Measurements from ENCODE around the gene CLEC18B.
"Not testable (repeated sequence)": the region's sequence is repeated elsewhere in the genome, so short reads cannot be mapped to it uniquely, and the experiment has no call there.

Gene CLEC18B

DNA sequence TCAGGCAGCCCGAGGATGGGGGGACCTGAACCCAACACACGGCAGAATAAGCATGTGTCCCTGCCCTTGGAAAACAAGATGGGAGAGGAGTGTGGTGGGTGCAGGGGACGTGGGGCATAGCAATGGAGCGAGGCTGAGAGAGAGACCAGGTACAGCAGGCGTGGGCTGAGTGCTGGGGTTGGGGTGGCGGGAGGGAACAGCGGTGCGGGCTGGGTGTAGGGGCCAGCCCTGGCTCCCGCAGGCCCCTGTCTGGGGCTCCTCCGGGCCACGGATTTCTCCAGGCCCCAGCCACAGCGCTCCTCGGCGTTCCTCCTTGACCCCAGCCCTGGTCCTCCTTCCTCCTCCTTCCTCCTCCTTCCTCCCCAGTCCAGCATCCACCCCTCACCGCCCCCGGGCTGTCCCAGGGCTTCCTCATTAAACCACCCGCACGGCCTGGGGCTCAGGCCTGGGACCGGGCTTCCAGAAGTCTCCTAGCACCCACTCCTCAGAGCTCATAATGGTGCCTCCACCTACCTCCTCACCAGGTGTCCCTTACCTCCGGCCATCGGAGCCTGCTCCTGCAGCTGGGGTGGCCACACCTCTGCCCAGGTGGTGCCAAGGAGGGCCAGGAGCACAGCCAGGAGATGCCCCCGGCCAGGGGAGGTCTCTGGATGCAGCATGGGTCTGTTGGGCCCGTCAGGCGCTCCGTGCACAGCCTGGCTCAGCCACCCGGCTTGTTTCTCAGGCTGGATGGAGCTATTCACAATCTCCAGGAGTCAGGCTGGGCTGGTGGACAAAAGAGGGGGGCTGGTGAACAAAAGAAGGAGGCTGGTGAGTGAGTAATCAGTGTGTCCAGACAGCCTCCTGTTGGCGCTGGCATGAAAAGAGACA lies at the start of gene CLEC18B:
Gene CLEC18B (minus strand): TSS at position 867 of the 870 bp plus-strand sequence. CDS start 208 bp downstream, at position 659.
- not testable (repeated sequence) for DNase-seq (ENCODE audit: low read depth in 3 of 3)

DNA sequence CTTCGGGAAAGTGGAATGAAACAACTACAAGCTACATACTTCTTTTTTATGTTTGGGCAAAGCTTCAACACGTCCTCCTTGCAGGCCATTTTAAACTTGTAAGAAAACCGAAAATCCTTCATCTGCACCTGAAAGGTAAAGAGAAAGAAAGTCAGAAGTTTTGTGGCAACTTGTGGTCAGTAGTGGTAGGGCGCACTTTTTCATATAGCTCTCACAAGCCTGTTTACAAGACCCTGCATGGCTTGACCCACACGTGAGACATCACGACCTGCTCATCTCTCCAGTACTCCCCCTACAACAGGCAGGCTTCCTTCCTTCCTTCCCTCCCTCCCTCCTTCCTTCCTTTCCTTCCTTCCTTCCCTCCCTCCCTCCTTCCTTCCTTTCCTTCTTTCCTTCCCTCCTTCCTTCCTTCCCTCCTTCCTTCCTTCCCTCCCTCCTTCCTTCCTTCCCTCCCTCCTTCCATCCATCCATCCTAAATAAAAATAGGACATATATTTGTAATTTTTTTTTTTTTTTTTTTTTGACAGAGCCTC lies 48.7 kb upstream of the CLEC18B start:
- DNase-seq (ENCODE audit: low read depth in 3 of 3): no peak

DNA sequence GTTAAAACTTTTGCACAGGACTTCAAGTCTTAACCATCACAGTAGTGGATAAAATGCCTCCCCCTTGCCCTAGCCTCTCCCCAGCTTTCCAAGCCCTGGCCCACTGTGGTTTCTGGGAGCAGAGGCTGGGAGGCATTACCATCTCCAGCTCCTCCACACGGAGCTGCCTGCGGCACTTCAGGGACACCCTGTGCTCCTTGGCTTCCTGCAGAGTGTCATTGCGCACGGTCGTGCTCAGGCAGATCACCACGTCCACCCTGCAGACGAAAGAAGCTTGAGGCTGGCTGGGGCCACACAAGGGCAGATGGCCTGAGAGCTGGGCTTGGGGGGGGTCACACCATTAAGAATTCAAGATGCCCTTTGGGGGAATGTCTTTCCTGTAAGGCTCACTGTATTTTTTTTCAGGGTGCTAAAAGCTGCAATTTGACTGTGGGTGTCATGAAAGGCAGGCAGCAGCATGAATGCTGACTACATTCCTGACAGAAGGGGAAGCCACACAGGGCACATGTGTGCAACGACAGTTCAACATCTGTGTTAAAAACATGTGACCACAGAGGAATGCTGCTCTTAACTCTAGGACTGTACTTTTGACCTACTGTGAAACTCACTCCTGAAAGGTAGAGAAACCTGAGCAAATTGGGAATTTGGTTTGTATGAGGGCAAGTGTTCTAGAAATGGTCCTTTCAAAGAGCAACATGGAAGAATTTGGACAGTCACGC lies 47.7 kb upstream of the CLEC18B start:
- DNase-seq (ENCODE audit: low read depth in 3 of 3): no peak

DNA sequence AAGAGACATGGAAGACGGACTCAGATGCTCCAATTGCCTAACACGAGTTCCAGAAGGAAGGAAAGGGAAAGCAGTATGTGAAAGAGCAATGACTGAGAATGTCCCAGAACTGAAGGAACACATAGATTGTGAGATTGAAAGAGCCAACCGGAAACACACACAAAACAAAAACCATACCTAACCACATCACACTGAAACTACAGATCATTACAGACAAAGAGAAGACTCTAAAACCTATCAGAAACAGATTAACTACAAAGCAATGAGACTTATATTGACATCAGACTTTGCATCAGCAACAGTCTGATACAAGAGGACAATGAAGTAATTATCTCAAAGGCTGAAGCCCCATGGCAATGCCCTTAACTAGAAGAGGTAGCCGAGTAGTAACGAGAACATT lies 45.6 kb upstream of the CLEC18B start:
- no peak for DNase-seq (ENCODE audit: low read depth in 3 of 3)

DNA sequence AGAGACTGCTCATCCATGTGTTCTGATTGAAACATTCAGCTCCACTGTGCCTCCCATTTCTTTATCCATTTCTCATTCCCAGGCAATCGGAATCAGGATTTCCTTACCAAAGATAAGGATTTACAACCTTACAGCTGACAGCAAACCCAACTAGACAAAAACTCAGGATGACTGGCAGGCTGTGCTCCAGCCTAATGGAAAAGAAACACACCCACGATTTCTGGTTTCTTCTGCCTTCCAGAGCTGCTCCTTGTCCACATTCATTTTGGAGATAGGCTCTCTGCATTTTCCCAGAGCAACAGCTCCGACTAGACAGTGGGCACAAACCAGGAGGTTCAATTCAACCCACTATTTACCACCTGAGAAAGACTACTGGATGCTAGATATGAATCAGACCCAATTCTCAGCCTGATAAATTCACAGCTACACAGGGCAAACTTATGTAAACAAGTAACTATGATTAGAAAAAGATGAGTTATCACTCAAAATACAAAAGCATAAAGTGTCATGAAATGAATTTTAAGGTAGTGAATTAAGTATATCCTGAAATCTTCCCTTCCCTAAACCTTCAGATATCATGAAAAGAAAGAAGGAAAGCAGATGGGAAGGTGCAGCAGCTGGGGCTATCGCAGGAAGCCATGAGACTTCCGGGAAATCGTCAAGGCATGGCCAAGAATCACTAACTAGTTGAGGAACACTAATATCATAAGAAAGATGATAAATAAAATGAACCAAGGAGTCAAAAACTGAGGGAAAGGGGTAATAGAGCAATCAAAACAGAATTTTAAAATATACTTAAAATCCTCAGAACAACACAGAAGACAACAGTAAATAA lies 44.8 kb upstream of the CLEC18B start:
- DNase-seq (ENCODE audit: low read depth in 3 of 3): no peak

DNA sequence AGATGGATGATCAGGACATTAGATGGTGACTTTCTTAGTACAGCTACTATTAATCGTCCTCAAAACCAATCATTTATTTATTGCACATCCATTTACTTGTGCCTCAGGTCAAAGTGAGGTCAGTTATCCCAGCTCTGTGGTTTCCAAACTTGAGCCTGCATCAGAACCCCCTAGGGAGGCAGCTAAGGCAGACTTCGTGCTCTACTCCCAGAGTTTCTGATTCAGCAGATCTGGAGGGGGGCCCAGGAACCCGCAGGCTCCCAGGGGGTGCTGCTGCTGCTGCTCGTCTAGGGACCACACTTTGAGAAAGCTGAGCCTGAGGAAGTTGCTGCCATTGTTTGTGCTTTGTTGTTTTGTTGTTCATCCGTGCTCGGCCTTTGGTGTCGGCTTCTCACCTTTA lies 44.0 kb upstream of the CLEC18B start:
- no peak for DNase-seq (ENCODE audit: low read depth in 3 of 3)

DNA sequence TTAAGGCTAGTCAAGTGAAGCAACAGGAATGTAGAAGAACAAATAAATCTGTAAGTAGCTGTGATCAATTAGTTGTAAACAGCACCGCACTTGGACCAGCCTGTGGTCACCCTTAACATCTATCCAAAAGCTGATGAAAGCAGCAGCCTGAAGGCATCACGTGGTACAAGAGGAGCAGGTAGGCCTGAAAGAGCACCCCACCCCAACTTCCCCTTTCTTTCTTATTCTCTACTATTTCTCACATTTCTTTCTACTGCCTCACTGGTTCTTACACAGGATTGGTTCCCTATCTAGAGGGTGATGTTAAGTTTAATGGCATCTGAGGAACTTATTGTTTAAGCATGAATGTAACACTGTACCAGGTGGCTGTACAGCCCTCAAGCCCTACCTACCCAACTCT lies 42.6 kb upstream of the CLEC18B start:
- DNase-seq (ENCODE audit: low read depth in 3 of 3): no peak

DNA sequence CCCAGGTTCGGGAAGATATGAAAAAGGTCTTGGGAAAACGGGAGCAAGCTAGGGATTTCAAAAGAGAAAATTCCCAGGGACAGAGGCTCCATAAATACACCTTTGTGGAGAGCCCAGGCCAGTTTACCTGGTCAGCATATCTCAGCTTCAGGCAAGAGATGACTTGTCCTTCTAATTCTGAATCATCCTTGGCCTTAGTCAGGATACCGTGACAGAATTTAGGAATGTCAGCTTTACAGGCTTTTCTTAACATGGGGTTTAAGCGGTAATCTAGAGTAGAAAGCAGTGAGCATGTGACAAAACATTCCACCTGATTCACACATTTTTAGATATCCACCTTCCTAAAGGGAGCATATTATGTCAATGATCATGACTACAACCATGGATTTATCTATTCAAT lies 41.1 kb upstream of the CLEC18B start:
- no peak for DNase-seq (ENCODE audit: low read depth in 3 of 3)

DNA sequence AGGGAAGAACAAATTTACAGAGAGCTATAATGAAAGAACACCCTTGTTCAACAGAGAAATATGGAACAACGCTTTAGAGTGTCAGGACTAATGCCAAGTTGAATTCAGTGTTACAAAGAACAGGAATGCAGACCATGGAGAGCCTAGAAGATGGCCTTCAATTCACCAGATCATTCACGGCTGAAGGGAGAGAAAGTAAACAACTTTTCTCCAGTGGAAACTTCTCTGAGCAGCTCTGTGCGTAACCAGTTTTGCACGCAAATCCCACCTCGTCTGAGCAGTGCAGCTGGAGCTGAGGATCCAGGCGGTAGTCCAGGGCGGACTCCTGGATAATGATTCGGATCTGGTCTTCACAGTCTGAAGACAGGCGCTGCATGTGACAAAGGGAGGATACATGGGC lies 40.5 kb upstream of the CLEC18B start:
- DNase-seq (ENCODE audit: low read depth in 3 of 3): no peak

DNA sequence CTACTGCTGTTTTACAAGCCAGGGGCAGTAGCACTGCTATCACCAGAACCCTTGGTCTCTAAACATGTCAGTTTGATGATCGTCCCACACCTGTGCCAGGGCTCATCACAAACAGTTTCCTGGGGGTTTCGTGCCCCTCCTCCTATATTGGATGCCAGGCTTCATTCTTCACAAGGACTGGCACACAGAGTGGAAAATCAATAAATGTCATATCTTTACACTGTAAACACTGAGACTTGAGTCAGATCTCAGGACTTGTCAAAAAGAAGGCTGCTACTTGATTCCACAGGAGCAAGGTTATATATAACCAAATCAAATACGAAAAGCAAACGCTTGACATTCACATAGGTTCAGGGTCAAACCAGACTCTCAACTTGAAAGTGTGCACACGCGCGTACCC lies 39.3 kb upstream of the CLEC18B start:
- no peak for DNase-seq (ENCODE audit: low read depth in 3 of 3)

DNA sequence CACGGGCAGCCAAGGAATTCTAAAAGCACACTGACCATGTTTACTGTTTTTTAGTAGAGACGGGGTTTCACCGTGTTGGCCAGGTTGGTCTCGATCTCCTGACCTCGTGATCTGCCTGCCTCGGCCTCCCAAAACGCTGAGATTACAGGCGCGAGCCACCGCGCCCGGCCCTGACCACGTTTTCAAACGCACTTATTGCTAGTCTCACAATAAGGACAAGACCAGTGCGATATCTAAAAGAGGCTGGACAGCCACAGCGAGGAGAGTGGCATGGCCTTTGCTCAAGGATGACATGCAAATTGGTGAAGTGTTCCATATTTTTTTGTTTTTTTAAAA lies 35.0 kb upstream of the CLEC18B start:
- no peak for DNase-seq (ENCODE audit: low read depth in 3 of 3)

DNA sequence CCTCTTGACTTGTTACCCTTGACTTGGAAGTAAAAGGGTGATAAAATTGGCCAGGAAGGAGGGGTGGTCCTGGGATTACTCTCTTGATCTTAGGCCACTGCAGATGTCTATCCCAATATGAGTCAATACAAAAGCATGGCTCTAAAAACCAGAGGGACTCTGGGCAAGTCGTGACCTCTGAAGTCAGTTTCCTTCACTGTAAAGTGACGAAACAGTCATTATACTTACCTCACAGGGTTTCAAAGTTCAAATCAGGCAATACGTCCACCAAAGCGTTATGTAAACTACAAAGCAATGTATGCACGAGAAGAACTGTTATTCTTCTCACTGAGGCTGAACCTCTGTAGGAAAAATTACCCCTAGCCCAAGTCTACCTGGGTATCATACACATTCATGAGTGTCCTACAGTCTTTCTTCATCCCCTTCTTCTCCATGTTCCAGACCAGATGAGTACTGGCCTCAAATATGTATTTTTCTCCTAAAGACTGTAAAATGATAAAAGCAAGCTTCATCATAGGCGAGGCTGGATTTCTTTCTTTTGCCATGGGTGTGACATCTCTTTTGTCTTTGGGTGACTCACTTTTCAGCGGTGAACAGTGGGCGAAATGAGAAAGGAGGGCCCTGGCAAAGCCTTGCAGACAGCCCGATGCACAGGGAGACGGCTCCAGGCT lies 34.5 kb upstream of the CLEC18B start:
- no peak for DNase-seq (ENCODE audit: low read depth in 3 of 3)

DNA sequence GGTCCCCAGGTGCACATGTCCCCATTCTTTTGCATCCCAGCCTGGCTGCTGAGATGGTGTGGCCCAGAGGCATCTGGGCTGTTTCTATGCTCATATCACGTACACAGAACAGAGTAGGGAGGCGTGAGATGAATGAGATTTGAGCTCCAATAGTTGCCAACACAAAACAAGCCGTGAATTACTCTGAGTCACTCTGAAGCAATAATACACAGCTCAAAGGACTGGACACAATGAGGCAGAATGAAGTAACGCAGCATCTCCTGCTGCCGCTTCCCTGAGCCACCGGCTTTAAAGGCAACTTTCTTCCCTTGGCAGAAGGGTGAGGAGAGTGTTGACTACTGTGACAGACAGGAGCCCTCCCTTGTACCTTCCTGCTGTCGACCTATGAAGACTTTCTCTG lies 33.9 kb upstream of the CLEC18B start:
- DNase-seq (ENCODE audit: low read depth in 3 of 3): no peak

DNA sequence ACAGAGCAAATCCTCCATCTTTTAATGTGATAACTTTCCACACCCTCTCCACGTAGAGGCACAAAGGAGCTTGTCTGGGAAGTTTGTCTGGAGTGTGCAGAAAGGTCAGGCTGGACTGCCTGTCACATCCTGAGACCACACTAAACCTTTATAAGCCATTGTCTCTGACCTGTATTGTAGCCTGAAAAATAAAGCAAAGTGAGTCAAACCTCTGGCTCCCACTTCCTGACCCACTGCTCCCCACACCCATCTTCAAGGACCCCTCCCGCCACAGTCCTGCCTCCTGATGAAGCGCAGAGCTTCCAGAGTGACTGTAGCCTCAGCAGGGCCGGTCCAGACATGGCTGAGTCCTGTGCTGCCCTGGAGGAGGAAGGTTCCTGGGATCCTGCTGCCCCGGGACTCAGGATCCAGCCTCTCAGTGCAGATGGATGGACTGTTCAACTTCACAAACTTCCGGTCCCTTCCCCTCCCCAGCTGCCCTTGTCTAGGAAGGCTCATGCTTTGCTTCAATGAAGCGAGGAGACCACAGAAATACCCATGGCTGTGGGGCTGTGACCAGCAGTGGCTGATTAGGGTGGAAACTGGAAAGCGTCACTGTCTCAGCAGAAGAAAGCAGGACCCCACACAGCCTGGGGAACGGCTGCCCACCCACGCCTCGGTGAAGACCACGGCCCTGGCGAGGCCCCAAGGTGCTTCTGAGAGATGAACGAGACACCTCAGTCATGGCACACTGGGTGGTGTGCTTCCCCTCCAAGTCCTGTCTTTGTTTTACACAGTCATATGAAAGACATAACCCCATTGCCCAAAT lies 30.9 kb upstream of the CLEC18B start:
- DNase-seq (ENCODE audit: low read depth in 3 of 3): no peak

DNA sequence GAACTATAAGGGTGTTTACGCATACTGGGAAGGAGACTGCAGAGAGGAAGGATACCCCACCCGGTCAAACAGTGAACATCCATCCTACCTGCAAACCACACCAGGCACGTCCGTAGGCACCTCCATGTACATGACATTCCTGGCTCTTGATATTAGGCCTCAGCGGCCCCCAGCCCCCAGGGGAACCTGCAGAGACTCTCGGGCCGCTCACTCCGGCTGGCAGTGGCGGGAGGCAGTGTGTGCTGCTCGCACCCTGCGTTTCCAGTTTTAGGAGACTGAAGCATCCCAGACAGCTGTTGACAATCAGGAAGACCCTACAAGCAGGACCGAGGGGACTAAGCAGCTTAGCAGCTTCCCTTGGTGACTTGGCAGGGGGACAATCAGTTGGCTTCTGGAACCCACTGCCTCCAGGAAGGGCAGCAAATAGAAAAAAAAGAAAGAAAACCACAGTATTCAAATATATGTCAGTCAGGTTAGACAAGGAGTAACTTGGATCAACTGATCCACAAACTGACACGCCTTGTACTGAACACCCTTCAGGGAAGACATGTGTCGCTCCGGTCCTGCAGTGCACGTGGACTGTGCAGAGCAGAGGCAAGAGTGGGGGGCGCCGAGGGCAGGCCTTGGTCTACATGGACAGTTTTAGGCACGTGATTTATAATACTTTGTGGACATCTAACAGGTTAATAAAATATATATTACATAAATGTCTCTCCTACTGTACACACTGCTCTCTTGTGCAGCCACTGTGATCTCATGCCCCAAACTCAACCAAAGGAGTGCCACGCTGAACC lies 29.9 kb upstream of the CLEC18B start:
- no peak for DNase-seq (ENCODE audit: low read depth in 3 of 3)

DNA sequence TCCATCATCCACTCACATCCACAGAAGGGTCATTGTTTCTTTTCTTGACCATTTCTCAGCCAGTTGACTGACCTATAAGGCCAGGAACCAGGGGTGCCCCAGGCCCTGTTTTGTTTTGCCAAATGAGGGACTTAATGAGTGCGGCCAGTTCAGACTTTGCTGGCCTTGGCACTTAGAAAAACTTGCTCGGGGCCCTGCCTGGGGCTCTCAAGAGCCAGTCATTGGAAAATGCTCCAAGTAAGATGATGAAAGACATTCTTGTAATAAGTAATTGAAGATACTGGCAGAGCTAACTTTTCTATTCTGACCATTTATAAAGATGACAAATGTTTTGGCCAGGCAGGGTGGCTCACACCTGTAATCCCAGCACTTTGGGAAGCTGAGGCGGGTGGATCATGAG lies 29.0 kb upstream of the CLEC18B start:
- no peak for DNase-seq (ENCODE audit: low read depth in 3 of 3)

DNA sequence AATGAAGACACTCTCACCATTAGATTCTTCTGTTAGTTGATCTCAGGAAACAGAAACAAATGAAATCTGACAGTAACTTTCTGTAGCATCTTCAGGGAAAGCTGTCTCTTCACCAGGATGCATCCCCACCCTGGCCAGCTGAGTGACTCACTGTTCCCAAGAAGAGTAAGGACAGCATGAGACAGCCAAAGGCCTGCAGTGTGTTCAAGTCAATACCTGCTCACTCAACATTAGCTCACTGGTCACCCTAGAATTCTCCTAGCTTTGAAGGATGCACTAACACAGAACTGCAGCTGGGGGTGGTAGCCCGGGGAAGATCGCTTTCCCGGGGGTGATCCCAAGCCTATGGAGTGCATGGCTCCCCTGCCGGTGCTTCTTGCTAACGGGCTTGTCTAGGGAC lies 28.2 kb upstream of the CLEC18B start:
- no peak for DNase-seq (ENCODE audit: low read depth in 3 of 3)

DNA sequence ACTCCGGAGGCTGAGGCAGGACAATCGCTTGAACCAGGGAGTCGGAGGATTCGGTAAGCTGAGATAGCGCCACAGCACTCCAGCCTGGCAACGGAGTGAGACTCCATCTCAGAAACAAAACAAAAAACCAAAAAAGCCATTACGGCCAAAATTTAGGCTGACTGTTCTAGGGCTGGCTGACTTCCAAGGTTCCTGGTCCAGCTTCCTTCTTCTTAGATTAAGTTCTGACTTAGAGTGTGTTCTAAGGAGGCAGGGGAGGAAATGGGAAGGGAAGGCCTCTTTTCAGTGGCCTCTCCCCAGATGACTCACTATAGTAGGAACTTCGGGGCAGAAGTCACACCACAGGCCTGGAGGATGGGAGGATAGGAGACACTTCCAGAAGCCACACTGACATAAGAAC lies 27.7 kb upstream of the CLEC18B start:
- no peak for DNase-seq (ENCODE audit: low read depth in 3 of 3)

DNA sequence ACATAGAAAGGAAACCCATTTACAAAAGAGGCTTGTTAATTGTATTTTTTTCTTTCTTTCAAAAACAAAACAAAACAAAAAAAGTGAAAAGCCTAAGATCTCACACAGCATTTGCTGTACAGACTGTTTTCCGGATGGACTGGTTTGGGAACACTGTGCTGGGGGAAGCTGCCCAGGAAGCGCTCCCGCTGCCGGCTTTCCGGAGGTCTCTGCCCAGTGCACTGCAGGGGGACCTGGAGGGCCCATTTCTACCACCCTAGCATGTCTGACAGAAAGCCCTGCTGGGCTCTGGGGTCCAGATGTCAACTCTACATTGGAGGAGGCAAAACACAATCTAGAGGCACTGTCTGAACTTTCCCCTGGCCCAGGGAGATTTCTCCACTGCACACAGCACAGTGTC lies 26.3 kb upstream of the CLEC18B start:
- no peak for DNase-seq (ENCODE audit: low read depth in 3 of 3)

DNA sequence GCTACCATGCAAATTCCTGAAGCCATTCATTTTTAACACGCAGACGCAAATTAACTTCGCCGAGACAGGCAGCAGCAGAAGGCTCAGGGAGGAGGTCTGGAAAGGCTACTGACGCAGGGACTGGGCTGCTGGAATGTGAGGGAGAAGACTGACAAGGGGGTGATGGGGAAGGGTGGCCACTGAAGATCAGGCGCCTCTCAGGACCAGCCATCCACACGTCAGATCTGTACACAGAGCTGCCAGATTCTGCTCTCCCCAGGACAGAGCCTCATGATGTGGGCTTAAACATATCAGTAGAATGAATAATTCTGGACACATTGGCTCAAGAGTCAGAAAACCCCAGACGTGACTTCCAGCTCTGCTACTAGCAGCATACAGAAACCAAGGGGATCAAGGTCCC lies 25.6 kb upstream of the CLEC18B start:
- no peak for DNase-seq (ENCODE audit: low read depth in 3 of 3)
